HG03159 (cell line): ENCODE results near the gene CNDP1.
"Not testable (repeated sequence)": the region's sequence is repeated elsewhere in the genome, so short reads cannot be mapped to it uniquely, and the experiment has no call there.

ENCODE experiments used
- ATAC-seq: cut with Tn5 transposase; IDR thresholded peaks from one replicate; pipeline ENCODE4 v1.9.1; 2021; ENCODE audit warnings: mild to moderate bottlenecking, moderate library complexity; ENCODE audit not compliant: unreplicated experiment

CNDP1 gene

GRCh38 chr18:74520096-74520833 is 14.0 kb upstream of the CNDP1 start:
- ATAC-seq, result no peak

GRCh38 chr18:74521068-74521725 is 13.1 kb upstream of the CNDP1 start:
- no peak for ATAC-seq

- ATAC-seq, result no peak
Measured at GRCh38 chr18:74522635-74523548, 11.4 kb upstream of the CNDP1 start.

GRCh38 chr18:74524097-74524496 is 10.2 kb upstream of the CNDP1 start:
- ATAC-seq, result no peak

GRCh38 chr18:74524915-74525314 is 9.4 kb upstream of the CNDP1 start:
- ATAC-seq, result not testable (repeated sequence)

- ATAC-seq, result no peak
Measured at GRCh38 chr18:74525741-74526140, 8.6 kb upstream of the CNDP1 start.

- no peak for ATAC-seq
Measured at GRCh38 chr18:74526488-74526887, 7.8 kb upstream of the CNDP1 start.

- peak; percentile 68 for ATAC-seq
Measured at GRCh38 chr18:74528478-74528877, 5.8 kb upstream of the CNDP1 start.

- peak; percentile 6 for ATAC-seq
Measured at GRCh38 chr18:74528913-74529312, 5.4 kb upstream of the CNDP1 start.

- ATAC-seq, result no peak
Measured at GRCh38 chr18:74529378-74529777, 4.9 kb upstream of the CNDP1 start.

- no peak for ATAC-seq
Measured at GRCh38 chr18:74529811-74530583, 4.3 kb upstream of the CNDP1 start.

- no peak for ATAC-seq
Measured at GRCh38 chr18:74530584-74530862, 3.8 kb upstream of the CNDP1 start.

- ATAC-seq, result no peak
Measured at GRCh38 chr18:74531043-74531442, 3.3 kb upstream of the CNDP1 start.

- ATAC-seq, result no peak
Measured at GRCh38 chr18:74532511-74533025, 1.7 kb upstream of the CNDP1 start.

GRCh38 chr18:74533666-74534065 is 634 bp upstream of the CNDP1 start:
- ATAC-seq, result no peak

GRCh38 chr18:74534981-74535649 is 815 bp downstream of the CNDP1 start:
- ATAC-seq, result no peak

GRCh38 chr18:74539289-74539688 is 5.0 kb downstream of the CNDP1 start:
- no peak for ATAC-seq

- ATAC-seq, result no peak
Measured at GRCh38 chr18:74540652-74541421, 6.5 kb downstream of the CNDP1 start.
